ENCODE data around the gene GNAI3.

GNAI3 gene

DNA sequence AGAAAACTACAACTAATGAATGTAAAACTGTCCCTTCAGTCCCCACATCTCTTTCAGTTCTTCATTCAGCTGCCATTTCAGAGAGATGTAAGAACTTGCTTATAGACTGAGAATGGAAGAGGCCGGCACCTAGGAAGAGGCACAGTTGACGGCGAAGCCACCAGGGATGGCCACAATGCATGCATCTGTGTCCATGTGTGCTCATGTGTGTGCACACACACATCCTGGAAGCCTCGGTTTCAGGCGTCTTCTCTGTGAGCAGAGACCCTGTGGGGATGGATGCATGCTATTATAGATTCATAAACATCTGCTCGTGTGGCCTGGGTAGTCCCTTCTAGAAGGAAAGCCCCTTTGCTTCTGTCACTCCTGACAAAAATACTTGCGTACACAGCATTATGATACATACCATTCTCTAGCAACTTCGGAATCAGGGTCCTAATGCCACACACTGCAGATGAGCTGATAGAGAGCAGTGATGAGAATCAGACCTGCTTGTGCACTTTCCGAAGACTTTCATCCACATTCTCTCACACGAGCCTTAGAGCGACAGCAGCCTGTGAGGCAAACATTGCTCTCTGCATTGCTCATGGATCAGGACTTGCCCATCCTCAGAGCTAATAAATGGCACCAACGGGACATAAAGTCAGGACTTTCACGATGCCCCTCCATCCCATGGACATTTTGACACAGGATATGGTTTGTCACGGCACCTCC, 21.2 kb upstream of the GNAI3 start:
- no peak for DNase-seq (ENCODE audit: low read depth in 2 of 2)

GRCh38 chr1:109527846-109528695, 20.3 kb upstream of the GNAI3 start:
- no peak for DNase-seq (ENCODE audit: low read depth in 2 of 2)

GRCh38 chr1:109528712-109529111, 19.7 kb upstream of the GNAI3 start:
- no peak for DNase-seq (ENCODE audit: low read depth in 2 of 2)

DNA sequence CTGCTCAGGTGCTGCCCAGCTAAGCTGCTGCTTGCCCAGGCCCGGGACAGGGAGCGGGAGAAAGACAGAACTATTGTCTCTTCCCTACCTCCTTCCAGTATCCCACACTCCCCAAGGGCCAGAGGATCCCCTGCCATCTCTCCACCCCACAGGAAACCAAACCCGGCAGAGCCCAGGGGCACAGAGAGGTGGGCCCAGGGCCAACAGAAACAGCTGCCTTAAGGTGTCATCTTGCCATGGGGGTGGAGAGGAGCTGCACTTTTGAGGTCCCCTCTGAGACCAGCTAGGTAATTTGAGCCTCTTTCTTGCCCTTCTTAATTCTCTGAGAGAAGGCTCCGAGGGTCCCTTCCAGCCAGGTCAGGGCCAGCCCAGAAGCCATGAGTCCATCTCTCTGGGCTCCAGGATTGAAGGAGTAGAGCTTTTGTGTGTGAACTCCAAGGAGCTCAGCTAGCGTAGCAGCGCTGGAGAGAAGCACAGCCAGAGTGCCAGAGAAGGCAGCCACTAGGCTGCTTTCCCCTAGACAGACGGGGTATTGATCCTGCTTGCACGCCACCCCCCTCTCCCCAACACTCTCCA, 18.4 kb upstream of the GNAI3 start:
- no peak for DNase-seq (ENCODE audit: low read depth in 2 of 2)

GRCh38 chr1:109530457-109531087, 17.8 kb upstream of the GNAI3 start:
- DNase-seq (ENCODE audit: low read depth in 2 of 2), result no peak

DNA sequence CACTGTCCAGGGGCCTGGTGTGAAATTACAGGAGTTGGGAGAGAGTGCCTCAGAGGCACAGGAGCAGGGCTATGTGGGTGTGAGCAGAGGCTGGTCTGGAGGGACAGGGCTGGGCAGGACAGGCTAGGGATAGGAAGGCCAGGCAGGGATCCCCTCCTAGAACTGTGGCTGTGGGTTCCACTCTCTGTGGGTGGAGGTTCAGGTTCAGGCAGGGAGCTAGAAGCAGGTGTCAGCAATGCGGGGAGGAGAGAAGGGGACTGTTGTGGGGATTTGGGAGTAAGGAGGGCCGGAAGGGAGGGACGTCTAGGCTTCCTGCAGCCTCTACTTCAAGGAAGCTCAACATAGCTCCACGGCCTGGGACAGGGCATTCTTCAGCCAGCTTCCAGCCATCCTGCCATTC, 17.0 kb upstream of the GNAI3 start:
- DNase-seq (ENCODE audit: low read depth in 2 of 2), result no peak

DNA sequence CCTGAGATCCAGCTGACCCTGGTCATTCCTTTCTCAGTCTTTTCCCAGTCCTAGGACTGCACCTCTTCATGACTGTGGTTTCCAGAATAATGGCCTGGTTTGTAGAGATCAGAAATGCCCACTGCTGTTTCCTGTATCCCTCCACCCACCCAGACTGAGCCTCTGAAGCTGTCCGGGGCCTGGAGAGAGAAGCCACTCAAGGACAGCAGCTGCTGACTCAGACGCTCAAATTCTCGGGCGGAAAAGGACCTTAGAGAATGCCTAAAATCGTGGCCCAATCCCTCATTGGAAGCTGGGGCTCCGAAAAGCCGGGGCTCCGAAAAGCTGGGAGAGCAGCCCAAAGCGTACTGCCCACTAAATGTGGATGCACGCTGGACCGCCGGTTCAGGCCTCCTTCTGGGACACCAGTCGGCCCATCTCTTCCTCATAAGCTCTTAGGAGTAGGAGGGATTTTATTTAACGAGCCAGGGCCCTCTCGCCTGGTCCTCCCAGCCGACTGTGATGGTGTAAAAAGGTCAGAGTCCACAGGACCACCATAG, 16.5 kb upstream of the GNAI3 start:
- DNase-seq (ENCODE audit: low read depth in 2 of 2), result no peak

GRCh38 chr1:109532365-109533136, 15.9 kb upstream of the GNAI3 start:
- DNase-seq (ENCODE audit: low read depth in 2 of 2), result peak; percentile 78 to 79

- no peak for DNase-seq (ENCODE audit: low read depth in 2 of 2)
These were observed 14.0 kb upstream of the GNAI3 start for GRCh38 chr1:109534307-109534858.

DNA sequence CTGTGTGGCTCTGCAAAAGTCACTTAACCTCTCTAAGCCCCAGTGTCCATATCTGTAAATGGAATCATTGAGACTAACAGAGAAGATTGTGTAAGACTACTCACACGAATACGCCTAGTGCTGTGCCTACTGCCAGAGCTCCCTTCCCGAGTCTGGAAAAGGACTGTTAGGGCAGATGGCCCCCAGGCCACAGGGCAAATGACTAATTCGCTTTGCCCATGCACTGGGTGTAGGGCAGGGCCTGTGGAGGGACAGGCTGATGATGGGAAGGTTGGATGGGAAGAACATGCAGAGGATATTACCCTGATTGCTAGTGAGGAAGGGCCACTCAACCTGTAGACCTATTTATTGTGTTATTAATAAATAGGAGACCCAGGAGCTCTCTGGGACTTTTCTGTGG, 12.9 kb upstream of the GNAI3 start:
- DNase-seq (ENCODE audit: low read depth in 2 of 2), result no peak

DNA sequence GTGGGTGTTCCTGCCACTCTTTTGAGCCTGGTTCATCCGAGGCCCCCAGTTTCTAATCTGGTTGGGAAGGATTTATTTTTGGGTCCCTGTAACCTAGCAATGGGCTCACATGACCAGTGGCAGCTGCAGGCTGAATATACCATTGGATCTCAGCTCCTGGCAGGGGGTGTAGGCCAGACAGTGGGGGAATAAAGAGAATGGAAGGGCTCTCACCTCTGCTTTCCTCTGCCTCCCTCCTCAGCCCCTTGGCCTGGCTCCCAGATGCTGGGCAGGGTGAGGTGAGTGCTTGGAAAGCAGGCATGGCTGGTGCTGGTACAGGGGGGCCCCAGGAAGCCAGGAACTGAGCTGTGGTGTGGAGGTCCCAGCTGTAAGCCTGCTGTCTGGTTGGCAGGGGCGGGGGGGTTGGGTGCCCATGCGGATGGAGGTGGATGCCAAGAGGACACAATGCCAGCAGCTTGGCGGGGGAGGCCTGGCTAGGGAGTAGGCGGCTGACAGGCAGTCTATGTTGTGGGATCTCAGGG, 12.4 kb upstream of the GNAI3 start:
- no peak for DNase-seq (ENCODE audit: low read depth in 2 of 2)

GRCh38 chr1:109537450-109538178, 10.8 kb upstream of the GNAI3 start:
- no peak for DNase-seq (ENCODE audit: low read depth in 2 of 2)

DNA sequence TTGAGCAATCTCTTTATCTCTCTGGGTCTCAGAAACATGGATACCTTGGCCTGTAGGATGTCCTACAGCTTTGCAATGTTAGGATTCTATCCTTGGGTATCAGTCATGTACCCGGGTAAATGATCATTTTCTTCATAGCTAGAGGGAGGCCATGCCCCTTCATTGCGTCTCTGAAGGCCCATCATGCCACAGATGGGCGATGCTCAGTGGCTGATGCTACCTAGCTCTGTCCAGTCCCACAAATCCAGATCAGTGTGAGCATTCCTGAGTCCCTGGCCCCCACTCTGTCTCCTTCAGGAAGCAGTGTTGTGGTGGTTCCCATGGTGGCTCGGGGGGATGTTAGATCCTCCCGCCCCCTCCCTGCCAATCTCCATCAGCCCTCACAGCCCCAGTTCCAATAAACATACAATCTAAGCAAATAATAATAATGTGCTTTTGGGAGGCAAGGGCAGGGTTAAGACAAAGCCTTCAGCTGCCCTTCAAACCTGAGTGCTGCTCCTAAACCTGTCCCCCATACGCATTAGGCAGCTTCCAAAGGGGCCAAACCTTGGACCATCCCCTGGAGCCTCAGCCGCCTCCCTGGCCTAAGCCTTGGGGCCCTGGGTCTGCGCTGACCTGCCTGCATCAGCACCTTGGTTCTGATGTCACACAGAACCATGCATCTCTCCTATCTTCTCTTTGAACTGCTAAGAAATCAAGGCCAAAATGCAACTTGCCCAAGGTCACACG, 9.4 kb upstream of the GNAI3 start:
- DNase-seq (ENCODE audit: low read depth in 2 of 2), result no peak

DNA sequence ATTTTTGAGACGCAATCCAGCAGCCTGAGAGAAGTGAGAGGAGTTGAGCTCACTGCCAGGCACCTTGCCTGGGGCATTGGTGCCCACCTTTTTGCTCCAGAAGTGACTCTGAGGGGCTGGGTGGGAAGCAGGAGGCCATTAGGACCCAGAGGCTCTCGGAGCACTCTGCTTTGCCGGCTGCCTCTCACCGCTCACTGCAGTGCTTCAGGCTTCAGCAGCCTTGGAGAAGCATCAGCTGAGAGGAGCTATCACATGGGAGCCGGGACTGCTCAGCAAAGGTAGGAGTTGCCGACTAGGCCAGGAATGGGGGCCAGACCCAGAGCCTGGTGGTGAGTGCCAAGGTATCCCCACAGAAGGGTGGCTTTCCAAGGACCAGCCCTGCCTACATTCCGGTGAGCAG, 8.7 kb upstream of the GNAI3 start, which contains the start of gene GPR61:
Gene GPR61, plus strand, starts transcription at position 197 of the 400 bp plus-strand sequence. CDS start 3,151 bp downstream, outside the sequence.
- no peak for DNase-seq (ENCODE audit: low read depth in 2 of 2)

DNA sequence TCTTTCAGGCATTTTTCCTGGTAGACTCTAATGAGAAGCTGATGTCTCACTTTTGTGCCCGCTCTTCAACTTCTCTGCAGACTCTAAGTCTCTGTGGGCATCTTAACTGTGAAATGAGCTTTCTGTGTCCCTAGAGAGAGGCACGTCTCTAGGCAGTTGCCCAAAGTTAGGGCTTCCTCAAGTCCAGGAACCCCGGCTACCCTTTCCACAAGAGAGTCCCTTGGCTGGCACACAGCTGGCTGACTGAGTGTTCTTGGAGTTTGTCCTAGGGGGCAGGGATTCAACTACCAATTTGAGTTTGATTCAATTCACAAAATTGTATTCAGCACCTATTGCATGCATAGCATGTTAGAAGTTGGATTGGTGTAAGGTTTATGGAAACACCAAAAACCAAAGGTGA, 7.3 kb upstream of the GNAI3 start:
- no peak for DNase-seq (ENCODE audit: low read depth in 2 of 2)

DNA sequence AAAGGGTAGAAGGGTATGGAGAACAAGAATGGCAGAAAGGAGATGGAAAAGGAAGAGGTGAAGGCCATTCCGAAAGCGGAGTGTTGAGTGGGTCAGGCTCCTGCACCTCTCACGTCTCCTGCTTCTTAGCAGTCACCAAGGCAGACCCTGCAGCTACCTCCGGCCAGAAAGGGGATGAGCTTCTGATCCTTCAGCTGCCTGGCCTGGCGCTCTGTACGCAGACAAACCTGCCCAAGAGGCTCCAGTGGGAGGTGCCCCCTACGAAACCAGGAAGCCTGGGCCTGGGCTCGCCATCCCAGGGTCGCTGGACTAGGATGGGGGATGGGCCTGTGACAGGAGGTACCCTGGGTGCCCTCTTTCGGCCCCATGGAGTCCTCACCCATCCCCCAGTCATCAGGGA, 5.8 kb upstream of the GNAI3 start:
- DNase-seq (ENCODE audit: low read depth in 2 of 2), result no peak

- DNase-seq (ENCODE audit: low read depth in 2 of 2), result no peak
These were observed 5.0 kb upstream of the GNAI3 start for GRCh38 chr1:109543283-109543987.

DNA sequence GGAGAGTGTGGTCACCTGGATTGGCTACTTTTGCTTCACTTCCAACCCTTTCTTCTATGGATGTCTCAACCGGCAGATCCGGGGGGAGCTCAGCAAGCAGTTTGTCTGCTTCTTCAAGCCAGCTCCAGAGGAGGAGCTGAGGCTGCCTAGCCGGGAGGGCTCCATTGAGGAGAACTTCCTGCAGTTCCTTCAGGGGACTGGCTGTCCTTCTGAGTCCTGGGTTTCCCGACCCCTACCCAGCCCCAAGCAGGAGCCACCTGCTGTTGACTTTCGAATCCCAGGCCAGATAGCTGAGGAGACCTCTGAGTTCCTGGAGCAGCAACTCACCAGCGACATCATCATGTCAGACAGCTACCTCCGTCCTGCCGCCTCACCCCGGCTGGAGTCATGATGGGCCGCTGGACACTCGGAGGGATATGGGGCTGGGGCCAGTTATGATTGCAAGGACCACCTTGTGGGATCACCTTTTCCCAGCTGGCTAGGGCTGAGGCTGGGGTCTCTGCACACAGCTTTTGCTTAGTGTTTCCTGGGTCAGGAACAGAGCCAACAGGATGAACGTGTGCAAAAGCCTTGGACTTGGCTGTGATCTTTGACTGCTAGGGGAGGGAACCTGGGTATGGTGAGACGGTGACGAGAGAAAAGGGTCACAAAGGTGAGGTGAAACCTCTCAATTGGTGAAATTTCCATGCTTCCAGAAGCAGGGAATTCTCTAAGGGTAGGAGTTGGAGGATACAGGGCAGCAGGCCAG, 4.3 kb upstream of the GNAI3 start:
- no peak for DNase-seq (ENCODE audit: low read depth in 2 of 2)

Measured in activated CD8-positive, alpha-beta memory T cell treated with anti-CD3 and anti-CD28 coated beads for 4 hours (primary cell).